Choroid plexus epithelial cell (primary cell): ENCODE measurements around the gene CFAP54.
"Not testable (repeated sequence)": the region's sequence is repeated elsewhere in the genome, so short reads cannot be mapped to it uniquely, and the experiment has no call there.

Source experiments
- DNase-seq: peaks from one replicate; pipeline ENCODE4 v3.0.0-alpha.2; 2010; ENCODE audit warnings: low read depth
- H3K4me3 ChIP-seq: 2 replicates; pipeline ENCODE4 v1.5.1; 2011; ENCODE audit warnings: low read depth, mild to moderate bottlenecking, control low read depth, low read length, moderate library complexity
- CTCF ChIP-seq: conservative IDR thresholded peaks from 2 replicates; pipeline ENCODE4 v1.5.1; 2011; ENCODE audit warnings: low read depth, mild to moderate bottlenecking, control low read depth, inconsistent platforms, low read length, moderate library complexity

Gene CFAP54

DNA sequence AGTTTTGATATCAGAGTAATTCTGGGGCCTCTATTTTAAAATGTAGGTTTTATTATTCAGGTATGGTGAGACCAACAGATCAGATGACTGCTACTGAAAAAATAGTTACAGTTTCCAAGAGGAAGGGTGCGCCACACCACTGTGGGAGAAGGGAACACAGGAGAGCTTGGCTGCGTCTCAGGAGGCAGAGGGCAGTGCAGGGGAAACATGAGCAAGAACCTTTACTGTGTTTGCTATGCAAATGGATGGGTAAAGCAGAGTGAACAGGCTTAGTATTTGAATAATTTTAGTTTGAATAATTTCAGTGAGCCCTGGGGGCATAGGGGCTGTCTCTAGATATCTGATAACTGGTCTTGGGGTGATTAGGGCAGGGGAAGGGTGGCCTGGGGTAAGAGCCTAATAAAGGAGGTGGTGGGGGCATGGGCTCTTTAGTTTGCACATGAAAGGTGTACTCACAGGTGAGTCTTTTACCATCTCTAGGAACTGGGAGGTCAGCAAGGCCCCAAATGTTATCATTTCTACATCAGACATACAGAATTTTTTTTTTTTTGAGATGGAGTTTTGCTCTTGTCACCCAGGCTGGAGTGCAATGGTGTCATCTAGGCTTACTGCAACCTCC is 220.9 kb downstream of the CFAP54 start:
- no peak overlapping the region for H3K4me3 ChIP-seq
- TF ChIP-seq CTCF, result no peak
- no peak for DNase-seq

DNA sequence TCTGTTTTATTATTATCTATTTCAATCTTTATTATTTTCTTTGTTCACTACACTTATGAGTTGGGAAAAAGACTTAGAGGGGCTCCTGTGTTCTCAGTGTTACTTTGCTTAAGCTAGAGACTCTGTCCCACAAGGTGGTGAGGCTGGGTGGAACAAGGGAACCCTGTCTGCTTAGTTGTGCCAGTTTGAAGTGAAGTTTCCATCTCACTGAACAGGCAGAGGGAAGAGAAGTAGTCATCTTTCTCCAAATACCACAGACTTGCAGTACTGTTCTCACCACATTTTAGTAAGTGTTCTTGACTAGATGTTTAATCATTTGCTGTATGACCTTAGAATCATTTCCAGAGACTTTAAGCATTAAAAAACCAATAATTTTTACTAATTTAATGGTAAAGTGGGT is 222.0 kb downstream of the CFAP54 start:
- DNase-seq, result no peak
- TF ChIP-seq CTCF, result no peak
- no peak overlapping the region for H3K4me3 ChIP-seq

GRCh38 chr12:96714199-96714598 is 224.8 kb downstream of the CFAP54 start:
- DNase-seq, result no peak
- no peak overlapping the region for H3K4me3 ChIP-seq
- no peak for TF ChIP-seq CTCF

- peak; percentile 66 for DNase-seq
- peak overlapping the region; percentile 38 for H3K4me3 ChIP-seq
- no peak for TF ChIP-seq CTCF
These were observed 230.4 kb downstream of the CFAP54 start for GRCh38 chr12:96719660-96720362.

- peak; percentile 21 for TF ChIP-seq CTCF
- no peak for DNase-seq
- H3K4me3 ChIP-seq, result peak overlapping the region; percentile 38
These were observed 231.0 kb downstream of the CFAP54 start for GRCh38 chr12:96720363-96720705.

DNA sequence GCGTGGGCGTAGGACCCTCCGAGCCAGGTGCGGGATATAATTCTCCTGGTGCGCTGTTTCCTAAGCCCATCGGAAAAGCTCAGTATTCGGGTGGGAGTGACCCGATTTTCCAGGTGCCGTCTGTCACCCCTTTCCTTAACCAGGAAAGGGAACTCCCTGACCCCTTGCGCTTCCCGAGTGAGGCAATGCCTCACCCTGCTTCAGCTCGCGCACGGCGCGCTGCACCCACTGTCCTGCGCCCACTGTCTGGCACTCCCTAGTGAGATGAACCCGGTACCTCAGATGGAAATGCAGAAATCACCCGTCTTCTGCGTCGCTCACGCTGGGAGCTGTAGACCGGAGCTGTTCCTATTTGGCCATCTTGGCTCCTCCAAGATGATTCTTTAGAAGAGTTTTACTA is 240.1 kb downstream of the CFAP54 start:
- DNase-seq, result not testable (repeated sequence)

GRCh38 chr12:96729886-96730285 is 240.5 kb downstream of the CFAP54 start:
- no peak for DNase-seq
- no peak for TF ChIP-seq CTCF
- H3K4me3 ChIP-seq, result no peak overlapping the region

More for the DNA sequence above, 240.1 kb downstream of the CFAP54 start:
- H3K4me3 ChIP-seq, result not testable (repeated sequence)
